ENCODE measurements around the gene CPA3. TPM values are rescaled to one million over a fixed set of nuclear protein-coding genes. Genes with fewer than 3 reads are reported as not detected.

CPA3 gene
- total and polyA plus RNA-seq, 10 donors, result 0.06 to 5.6 (median 0.49) TPM; not detected in 3

DNA sequence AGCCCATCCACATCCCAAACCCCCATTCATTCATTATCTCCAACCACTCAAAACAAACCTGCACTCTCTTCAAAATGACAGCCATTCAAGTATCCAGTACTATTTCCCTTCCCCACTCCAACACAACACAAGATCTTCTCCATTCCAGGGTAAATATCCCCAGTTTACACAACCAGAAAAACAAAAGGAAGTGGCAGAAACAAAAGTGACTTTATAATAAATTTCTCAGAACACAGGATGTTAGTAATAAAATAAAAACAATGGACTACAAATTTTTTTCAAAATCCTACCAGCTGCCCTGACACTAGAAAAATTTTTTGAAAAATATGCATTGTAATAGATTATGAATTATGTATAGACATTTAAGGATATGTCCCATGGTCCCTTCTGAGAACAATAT is 14.2 kb downstream of the CPA3 start:
- H3K27me3 ChIP-seq (replicated peaks in 1 of 7), result peaks cover 0 to 7% (median 0%) of the 10 kb centered on the region in 7 donors
- intact Hi-C loops (cut with DNase I; ENCODE audit: low total_unique reads), result no loop called here
- H3K36me3 ChIP-seq, result no peaks in the 10 kb centered on the region
- no peak overlapping the region for H3K4me3 ChIP-seq
- H3K4me1 ChIP-seq, result no peaks in the 10 kb centered on the region
- no peak for DNase-seq
- no peak overlapping the region for H3K27ac ChIP-seq
- TF ChIP-seq POLR2AphosphoS5 (IDR thresholded peaks at IDR 0.05) (no peak), POLR2A (IDR thresholded peaks at IDR 0.05) (no peak)
- TF ChIP-seq, protein P1, sequence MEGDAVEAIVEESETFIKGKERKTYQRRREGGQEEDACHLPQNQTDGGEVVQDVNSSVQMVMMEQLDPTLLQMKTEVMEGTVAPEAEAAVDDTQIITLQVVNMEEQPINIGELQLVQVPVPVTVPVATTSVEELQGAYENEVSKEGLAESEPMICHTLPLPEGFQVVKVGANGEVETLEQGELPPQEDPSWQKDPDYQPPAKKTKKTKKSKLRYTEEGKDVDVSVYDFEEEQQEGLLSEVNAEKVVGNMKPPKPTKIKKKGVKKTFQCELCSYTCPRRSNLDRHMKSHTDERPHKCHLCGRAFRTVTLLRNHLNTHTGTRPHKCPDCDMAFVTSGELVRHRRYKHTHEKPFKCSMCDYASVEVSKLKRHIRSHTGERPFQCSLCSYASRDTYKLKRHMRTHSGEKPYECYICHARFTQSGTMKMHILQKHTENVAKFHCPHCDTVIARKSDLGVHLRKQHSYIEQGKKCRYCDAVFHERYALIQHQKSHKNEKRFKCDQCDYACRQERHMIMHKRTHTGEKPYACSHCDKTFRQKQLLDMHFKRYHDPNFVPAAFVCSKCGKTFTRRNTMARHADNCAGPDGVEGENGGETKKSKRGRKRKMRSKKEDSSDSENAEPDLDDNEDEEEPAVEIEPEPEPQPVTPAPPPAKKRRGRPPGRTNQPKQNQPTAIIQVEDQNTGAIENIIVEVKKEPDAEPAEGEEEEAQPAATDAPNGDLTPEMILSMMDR (IDR thresholded peaks at IDR 0.05 in 8 of 11, conservative IDR thresholded peaks at IDR 0.05 in 3 of 11), result no peak
- no peaks in the 10 kb centered on the region for H3K9me3 ChIP-seq

DNA sequence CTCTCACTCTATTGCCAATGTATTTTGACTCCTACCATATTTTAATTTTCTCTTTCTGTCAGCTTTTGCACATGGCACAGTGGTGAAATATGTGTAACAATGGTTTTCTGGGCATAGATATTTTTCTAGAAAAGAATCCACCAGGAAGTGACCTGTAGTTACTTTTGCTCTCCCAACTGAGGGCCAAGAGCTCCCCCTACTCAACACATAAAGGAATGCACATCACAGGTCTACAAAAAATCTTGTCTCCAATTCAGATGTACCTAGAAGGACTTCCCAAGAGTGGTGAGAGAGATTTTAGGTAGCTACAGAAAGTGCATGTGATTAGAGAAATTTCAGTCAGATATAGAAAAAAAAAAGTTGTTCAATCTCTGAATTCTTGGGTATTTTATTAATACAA is 15.6 kb downstream of the CPA3 start:
- H3K27ac ChIP-seq, result no peak overlapping the region
- TF ChIP-seq, protein P1 (IDR thresholded peaks at IDR 0.05 in 8 of 11, conservative IDR thresholded peaks at IDR 0.05 in 3 of 11), result no peak
- TF ChIP-seq POLR2AphosphoS5 (IDR thresholded peaks at IDR 0.05) (no peak), POLR2A (IDR thresholded peaks at IDR 0.05) (no peak)
- H3K27me3 ChIP-seq (replicated peaks in 1 of 7), result peaks cover 0 to 7% (median 0%) of the 10 kb centered on the region in 7 donors
- no peak overlapping the region for H3K4me3 ChIP-seq
- no peak for DNase-seq
- no peaks in the 10 kb centered on the region for H3K9me3 ChIP-seq
- H3K36me3 ChIP-seq, result no peaks in the 10 kb centered on the region
- intact Hi-C loops (cut with DNase I; ENCODE audit: low total_unique reads), result no loop called here
- H3K4me1 ChIP-seq, result no peaks in the 10 kb centered on the region

DNA sequence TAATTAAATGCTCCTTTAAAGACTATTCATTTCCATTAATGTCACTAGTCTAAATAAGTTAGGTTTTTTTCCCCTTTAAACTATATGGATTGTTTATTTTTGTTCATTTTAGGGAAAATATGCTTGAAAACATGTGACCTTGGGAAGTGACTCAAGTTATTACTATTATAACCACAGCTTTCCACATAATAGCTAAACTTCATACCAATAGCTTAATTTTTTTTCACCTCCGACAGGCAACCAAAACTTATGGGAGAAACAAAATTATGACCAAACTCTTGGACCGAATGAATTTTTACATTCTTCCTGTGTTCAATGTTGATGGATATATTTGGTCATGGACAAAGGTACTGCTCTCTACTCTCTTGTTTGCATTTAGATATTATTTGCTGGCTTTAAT is 16.2 kb downstream of the CPA3 start:
- Histone ChIP-seq H3K27me3 (replicated peaks in 1 of 7) (peaks cover 0 to 7% (median 0%) of the 10 kb centered on the region in 7 donors), H3K9me3 (no peaks in the 10 kb centered on the region), H3K27ac (no peak overlapping the region), H3K4me3 (no peak overlapping the region), H3K4me1 (no peaks in the 10 kb centered on the region), H3K36me3 (no peaks in the 10 kb centered on the region)
- intact Hi-C loops (cut with DNase I; ENCODE audit: low total_unique reads), result no loop called here
- no peak for DNase-seq
- 86 to 93% (median 90%) methylated on average over 2 of the region's 2 CpGs for WGBS, 5 donors
- TF ChIP-seq, protein P1 (IDR thresholded peaks at IDR 0.05 in 8 of 11, conservative IDR thresholded peaks at IDR 0.05 in 3 of 11), result no peak
- no peak for TF ChIP-seq POLR2AphosphoS5 (IDR thresholded peaks at IDR 0.05)
- no peak for TF ChIP-seq POLR2A (IDR thresholded peaks at IDR 0.05)

DNA sequence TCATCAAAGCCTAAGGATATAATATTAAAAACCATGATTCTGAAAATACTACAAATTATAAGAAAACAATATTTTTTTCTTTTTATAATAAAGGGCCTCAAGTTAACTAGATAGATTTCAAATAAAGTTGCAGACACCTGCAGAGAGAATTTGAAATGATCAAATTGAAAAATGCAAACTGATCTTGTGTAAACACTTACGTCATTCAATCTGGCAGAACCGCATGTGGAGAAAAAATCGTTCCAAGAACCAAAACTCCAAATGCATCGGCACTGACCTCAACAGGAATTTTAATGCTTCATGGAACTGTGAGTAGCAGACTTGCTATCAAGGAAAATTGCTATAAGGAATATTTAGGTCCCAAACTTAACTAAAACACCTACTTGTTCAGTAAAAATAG is 17.2 kb downstream of the CPA3 start:
- TF ChIP-seq POLR2A (IDR thresholded peaks at IDR 0.05) (no peak), POLR2AphosphoS5 (IDR thresholded peaks at IDR 0.05) (no peak)
- TF ChIP-seq, protein P1 (IDR thresholded peaks at IDR 0.05 in 8 of 11, conservative IDR thresholded peaks at IDR 0.05 in 3 of 11), result no peak
- Histone ChIP-seq H3K4me1 (no peaks in the 10 kb centered on the region), H3K9me3 (no peaks in the 10 kb centered on the region), H3K27ac (no peak overlapping the region), H3K36me3 (no peaks in the 10 kb centered on the region), H3K27me3 (replicated peaks in 1 of 7) (peaks cover 0 to 2% (median 0%) of the 10 kb centered on the region in 7 donors), H3K4me3 (no peak overlapping the region)
- no peak for DNase-seq
- WGBS, 5 donors, result 87 to 98% (median 87%) methylated on average over 4 of the region's 4 CpGs
- intact Hi-C loops (cut with DNase I; ENCODE audit: low total_unique reads), result no loop called here
